ENCODE results near the gene LDLRAD4.
A peak's percentile ranks its signal among the peaks of the same experiment; 100 is the strongest.

LDLRAD4 gene

DNA sequence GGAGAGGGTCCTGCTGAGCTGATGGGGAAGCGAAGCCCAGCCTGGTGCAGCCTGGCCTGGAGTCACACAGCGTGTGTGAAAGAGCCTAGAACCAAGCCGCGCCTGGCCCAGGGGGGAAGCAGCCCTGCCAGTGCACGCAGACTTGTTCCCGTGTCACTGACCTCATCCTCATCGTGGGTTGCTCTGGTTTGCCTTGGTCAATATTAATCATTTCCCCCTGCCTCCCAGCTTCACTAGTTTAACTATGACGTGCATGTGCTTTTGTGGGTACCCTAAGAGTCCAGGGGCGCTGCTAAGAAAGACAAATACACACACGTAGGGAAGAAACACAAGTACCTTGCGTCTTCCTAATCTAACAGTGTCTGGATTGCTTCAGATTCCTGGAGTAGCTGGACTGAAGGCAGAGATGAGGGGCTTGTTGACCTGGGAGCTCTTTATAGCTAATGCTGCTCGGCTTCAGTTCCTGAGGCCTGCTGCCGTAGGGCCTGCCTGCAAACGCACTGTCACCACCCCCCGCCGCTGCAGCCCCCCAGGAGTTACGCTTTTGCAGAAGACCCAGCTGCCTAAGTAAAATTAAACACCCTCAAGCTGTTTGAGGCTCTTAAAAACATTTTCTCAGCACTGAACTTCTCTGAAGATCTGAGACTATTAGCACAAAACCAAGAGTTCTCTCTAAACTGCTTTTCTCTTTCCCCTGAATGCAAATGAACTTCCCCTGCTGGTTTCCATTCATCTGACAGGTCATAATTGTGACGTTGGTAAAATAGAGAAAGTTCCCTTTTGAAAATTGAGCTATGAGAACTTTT lies 348.6 kb downstream of the LDLRAD4 start:
- peak; percentile 10 for DNase-seq

DNA sequence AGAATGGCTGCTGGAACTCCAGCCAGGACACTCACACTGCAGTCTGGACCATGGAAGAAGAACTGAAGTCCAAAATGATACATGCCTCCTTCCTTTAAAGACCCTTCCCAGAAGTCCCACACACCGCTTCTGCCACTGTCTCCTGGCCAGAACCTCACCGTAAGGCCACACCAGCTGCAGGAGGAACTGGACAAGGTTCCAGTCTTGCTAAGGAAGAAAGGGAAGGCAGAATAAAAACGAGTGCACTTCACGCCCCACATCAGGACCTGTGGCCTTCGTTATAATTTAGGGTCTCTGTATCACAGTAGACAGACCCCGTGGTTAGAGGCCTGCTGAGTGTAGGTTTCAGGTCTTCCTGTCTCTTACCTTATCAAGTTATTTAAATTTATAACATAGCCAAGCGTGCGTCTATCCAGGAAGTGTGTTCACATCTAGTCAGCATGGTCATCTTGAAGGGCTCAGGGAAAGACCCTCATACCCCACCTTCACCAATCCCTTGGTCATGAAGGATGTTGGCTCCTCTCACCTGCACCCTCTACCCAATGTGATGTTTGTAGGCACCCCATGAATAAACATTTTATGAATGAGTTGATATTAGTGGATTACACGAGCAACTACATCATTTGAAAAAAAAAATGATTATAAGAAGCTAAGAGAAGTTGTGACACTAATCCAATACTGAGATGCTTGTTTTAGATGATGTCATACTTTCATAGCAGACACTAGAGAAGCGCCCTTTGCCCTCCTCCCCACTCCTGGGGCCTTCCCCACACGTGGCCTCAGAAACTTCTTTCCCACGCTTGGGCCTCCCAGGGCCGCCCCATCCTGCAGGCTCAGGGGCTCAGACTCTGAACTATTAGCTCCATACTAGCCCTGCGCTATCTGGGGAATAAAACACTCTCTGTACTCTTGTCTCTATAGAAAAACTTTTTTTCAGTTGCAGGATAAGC lies 350.2 kb downstream of the LDLRAD4 start:
- no peak for DNase-seq

DNA sequence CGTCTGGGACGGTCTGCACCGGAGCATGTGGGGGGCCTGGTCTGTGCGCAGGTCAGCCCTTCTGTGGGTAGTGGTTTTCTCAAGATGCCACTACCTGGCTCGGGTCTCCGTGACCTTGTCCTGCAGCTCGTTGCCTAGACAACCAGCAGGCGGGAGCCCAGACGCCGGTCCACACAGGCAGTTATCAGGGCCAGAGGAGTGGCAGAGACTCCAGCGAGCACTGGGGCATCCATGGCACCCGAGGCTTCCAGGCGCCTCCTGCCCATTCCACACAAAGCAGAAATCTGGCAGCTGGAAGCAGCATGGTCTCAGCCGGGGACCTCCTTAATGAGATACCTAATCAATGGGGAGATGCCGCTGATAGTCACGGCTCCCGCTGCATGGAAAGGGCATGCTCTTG lies 351.7 kb downstream of the LDLRAD4 start:
- no peak for DNase-seq

DNA sequence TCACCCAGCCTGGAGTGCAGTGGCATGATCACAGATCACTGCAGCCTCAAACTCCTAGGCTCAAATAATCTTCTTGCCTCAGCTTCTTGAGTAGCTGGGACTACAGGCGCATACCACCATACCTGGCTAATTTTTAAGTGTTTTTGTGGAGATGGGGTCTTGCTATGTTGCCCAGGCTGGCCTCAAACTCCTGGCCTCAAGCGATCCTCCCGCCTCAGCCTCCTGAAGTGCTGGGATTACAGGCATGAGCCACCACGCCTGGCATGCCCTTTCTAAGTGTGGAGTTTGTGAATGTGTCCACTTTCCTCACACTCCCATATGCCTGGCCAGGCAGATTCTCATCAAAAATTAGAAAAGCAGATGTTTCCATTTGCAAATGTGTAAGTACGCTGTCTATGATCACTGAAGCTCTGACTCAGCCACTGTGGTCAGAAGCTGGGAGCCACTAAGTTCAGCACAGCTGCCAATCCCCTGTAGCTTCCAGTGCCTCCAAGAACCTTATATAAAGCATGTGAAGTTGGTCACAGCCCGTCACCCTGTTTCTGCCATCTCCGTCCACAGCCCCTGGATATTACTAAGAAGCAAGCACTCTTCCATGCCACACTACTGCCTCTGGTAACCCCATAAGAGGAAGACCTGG lies 352.4 kb downstream of the LDLRAD4 start:
- no peak for DNase-seq

DNA sequence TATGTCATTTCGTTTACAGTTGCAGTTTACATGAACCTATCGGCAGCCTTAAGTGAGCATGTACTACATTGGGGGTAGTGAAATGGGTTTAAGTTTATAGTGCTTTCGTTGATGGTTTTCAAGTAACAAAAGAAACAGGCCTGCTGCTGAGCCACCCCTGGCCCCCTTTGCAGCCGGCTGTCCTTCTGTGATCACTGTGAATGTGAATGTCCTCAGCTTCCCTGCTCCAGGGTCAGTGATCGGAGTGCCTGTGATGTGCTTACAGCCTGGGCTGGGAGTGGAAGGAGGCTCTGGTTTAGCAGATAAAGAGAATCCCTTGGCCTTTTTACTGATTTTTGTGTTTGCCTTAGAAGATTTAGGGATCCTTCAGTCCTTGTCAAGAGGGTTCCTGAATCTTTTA lies 353.6 kb downstream of the LDLRAD4 start:
- no peak for DNase-seq

DNA sequence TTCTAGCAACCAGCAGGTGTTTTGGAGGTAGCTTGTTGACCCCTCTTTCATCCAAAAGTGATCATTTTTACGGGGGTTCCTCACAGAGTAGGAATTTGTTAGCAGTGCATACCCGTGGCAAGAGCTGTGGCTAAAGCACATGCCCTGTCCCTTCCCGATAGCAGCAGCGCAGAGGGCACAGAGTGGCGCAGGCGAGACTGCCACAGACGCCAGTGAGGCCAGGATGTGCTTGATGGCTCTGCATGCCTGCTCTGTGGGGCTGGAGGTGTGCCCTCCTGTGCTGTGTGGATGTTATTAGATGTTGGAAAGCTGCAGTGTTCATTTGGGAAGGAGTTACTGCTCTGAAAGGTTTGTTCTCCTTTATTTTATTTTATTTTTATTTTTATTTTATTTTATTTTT lies 354.2 kb downstream of the LDLRAD4 start:
- no peak for DNase-seq

DNA sequence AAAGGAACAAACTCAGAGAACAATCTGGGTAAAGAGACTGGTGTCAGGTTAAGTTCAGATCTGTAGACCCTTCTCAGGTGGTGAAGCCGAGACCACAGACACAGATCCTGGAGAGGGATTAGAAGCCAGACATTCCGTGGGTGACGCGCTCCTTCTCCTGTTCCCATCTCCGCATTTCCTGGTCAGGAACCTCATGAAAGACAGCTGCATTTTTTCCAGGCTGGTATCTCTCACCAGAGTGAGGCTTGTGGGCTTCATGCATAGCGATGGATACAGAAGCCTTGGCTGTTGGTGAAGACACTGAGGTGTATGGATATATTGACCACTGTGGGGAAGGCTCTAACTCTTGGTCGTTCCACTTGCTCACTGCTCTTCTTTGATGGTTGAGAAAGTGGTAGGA lies 355.2 kb downstream of the LDLRAD4 start:
- DNase-seq, result no peak

DNA sequence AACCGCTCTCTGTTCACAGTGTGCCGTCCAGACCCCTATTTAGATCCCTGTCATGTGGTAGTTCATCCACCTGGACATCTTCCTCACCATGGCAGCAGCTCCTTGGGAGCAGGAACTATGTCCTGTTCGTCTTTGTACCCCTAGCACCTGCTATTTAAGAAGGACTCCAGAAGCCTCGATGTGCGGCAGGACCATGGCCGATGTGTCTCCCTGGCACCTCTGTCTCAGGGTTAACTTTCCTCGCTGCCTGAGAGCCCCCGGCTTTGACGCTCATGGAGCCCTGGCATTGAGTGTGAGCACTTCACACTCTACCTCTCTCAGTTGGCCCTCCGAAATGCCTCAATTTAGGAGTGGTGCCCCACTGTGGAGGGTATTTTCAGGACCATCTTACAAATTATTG lies 355.8 kb downstream of the LDLRAD4 start:
- no peak for DNase-seq

DNA sequence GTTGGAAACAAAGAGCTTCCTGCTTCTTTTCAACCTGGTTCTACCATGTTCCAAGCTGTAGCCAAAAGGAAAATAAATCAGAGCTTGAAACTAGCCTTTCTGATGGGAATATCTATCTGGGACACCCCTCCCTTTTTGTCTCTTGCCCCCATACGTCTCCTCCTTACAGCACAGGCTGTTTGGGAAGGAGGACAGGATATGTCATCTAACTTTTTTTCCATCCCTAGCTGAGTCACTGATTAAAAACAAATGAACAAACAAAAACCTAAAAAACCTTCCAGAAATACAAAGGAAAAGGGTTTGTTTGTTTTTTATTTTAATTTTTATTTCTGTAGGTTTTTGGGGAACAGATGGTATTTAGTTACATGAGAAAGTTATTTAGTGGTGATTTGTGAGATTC lies 356.2 kb downstream of the LDLRAD4 start:
- DNase-seq, result no peak

DNA sequence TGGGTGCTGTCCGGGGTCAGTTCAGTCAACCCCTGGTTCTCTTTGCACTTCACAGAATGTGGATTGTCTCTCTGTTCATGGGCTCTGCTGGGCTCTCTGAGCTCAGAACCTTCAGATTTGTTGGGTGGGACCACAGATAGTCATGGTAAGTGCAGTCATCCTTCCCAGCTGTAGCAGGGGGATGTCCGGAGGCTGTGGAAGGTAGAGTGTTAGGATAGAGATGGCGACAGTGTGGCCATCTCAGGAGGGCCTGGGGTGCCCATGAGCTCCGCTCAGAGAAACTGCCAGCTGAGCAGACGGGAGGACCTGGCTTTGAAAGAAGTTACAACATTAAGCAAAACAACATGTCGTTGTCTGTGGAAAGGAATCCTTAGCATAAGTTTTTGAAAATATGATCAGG lies 358.0 kb downstream of the LDLRAD4 start:
- DNase-seq, result no peak

DNA sequence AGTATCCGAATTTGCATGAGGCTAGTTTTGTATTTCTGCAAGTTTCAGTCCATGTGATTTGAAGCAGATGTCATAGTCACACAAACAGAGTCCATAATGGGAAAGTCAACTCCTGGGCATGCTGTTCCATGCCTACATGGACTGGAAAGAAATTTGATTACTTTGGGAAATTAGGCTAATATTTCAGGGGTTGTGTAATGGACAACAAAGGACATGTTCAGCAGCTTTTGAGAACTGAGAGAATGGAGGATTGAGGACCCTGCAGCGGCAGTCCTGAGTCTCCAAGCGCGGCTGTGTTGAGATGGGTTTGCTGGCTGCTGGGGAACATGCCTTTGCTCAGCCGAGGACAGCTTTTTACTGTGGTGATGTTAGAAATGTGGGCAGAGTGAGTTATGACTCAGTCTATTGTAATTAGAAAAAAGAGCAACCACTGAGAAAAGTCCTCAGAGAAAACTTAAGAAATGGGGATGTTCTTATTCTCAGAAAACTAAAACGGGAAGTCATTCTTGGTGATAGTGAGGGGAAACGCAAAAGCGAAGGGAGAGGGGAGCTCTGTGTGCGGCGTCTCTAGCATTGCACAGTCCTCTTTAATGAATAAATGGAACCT lies 358.6 kb downstream of the LDLRAD4 start:
- no peak for DNase-seq

DNA sequence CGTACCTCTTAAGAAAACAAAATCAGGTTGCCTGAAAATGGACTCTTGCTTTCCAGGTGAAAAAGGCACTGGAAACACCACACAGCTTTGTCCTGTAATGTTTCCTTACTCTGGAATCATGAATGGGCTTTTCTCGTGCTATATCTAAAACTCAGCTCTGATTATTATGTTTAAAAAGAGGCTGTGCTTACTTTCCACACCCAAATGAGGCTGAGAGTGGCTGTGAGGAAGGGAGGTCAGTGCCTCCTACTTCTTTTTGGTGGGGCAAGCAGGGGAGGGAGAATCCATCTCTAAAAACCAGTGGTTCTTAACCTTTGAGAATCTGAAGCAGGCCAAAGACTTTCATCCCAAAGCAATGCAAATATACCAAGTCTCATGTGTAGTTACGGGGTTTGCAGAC lies 359.2 kb downstream of the LDLRAD4 start:
- no peak for DNase-seq

DNA sequence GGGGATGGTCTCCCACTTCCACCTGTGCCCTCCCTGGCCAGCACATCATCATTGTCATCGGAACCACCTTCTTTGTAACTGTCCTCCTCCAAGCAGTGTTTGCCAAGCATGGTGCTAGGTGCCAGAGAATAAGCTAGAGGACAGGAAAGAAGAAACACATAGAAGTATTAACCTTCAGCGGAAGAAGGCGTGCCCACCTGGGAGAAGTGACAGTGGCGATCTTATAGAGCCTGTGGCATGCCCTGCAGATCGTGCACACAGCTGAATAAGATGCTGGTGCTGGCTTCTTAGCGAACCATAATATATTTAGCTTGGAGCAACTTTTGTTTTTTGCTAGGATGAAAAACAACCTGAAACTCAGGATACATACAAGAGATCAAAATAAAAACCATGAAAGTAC lies 359.8 kb downstream of the LDLRAD4 start:
- no peak for DNase-seq

DNA sequence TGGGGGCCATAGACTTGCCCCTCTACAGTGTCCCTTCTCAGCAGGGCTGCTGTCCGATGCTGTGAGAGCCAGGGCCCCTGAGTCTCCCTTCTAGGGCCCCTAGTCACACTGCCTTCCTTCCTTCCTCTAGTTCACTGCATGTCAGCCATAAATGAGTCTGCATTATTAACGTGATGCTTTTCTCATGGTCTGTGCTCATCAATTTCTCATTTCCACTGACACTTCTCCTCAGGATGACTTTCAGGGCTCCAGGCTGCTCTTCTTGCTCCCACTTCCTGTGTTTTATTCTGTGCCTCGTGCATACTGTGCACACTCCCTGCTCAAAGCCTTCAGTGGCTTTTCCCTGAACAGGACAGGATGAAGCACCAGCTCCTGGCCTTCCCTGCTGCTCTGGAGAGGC lies 361.3 kb downstream of the LDLRAD4 start:
- no peak for DNase-seq

DNA sequence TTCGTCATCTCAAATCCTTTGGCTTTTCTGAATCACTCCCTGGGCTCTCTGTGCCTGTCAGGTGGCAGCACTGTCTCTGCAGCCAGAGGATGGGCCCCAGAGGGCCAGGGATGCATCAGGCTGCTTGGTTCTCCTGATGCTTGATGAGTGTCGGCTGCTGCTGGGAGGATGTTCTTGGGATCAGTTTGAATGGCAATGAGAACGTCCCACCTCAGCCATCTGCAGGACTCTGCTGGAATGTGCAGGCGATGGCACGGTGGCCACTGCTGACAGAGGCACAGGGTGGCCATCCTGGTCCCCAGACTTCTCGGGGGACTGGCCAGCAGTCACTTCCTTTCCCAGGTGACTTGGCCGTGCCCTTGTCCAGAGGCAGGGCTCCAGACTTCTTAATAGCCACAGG lies 361.8 kb downstream of the LDLRAD4 start:
- no peak for DNase-seq

DNA sequence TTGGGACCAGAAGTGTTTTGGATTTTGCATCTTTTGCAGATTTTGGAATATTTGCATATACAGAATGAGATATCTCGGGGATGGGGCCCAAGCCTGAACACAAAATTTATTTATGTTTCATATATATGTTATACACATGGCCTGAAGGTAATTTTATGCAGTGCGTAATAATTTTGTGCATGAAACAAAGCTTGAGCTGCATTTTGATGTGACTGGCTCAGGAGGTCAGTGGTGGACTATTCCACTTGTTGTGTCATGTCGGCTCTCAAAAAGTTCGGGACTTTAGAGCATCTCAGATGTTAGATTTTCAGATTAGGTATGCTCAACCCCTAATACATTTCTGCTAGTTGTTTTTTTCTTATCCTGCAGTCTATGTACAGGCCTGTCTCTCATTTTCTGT lies 362.4 kb downstream of the LDLRAD4 start:
- DNase-seq, result no peak

DNA sequence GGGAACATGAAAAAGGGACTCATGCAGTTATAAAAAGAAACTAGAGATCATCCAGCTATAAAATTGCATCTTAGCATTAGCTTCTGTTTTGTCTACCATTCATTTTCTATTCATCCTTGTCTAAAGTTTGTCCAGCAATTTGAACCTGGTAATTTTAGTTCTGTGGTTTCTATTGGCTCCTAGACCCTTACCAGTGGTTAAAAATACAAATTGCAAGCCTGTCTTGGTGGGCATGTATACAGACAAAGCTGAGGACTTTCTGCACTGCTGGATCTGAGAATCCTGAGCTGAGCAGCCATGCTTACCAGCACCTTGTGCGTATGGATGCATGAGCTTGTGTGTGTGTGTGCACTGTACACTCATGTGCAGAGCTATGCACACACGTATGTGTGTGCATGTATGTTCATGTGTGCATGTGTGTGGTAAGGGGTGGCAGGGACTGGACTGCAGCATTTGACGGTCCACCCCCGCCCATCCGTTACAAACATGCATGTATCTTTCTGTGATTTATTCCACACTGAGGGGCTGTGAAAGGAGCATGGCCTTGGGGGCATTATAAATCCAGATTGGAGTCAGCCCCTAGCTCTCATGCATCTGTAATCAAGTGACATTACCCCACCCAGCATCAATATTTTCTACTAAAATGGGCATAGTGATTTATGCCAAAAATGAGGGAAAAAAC lies 363.1 kb downstream of the LDLRAD4 start:
- DNase-seq, result no peak

DNA sequence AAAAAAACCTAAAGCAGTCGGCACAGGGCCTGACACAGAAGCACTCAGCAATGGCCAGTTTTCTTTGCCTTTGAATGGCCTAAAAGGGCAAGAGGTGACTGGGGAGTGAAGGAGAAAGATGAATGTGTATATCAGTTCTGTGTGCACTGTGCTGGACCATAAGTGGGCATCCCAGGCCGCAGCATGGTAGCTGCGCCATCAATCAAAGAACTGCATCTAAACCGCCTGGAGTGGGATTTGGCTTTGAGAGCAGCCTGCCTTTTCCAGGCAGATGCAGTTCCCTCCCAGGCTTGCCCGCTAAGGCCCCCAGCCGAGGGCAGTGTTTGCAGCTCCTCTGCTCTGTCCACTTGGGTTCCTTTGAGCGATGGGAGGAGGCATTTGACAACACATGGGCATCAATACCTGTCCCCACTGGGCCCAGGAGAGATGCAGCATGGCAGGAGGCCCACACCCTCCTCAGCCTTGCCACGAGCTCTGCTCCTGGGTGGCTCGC lies 363.7 kb downstream of the LDLRAD4 start:
- no peak for DNase-seq

DNA sequence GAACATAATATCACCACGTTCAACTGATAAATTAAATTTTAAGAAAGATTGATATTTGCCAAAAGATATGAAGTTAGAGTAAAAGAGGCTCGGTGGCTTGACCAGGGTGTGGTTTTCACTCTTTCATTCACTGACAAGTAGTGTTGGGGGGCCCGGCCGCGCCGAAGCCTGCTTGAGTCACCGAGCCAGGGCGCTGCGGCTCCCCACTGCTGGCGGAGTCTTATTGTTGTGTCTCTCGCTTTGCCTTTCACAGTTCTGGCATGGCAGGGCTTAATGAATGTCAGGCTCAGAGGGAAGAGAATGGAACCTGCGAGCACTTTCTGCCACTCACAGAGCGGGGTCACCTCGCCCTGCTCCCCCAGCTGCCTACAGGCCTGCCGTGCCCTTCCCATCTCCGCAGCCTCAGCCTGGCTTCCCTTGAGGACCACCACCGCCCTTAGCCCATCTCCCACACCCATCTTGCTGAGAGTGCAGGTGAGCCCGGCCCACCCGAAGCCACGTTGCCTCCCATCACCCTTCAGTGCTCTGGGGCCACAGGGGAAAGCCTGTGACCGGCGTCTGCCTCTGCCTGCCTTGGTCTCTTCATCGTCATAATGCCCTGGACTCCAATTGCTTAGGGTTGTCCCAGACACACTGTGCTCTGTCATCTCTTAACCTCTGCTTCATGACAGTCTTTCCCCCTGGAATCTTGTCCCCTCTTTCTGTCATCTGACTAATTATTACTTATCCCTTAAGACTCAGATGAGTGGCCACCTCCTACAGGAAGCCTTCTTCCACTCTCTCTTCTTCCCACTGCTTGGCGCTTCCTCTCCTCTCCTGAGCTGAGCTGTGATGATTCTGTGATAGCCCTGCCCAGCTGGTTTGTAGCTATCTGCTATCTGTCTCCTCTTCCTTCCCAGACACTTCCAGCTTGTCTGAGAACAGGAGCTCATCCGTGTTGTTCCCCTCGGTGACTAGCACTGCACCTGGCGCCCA lies 365.3 kb downstream of the LDLRAD4 start:
- no peak for DNase-seq

DNA sequence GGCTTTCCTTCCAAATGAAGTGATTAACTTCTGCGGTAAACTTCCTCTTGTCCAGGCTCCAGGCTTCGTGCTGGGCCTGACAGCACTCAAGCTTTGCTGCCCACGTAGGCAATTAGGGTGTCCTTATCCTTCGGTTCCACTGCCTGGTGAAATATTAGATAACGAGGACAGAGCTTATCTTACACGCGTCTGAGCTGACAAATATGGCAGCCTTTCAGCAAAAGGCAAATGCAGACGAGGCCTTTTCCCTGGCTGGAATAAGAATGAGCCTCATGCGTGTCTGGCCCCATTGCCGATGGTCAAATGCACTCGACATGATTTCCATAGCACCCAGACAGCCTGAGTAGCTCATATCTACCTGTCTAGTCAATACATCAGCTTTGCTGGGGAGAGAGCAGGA lies 366.3 kb downstream of the LDLRAD4 start:
- DNase-seq, result no peak

Measured in NCI-H2227 treated with DMSO at 0.1 percent for 48 hours (cell line).